ENCODE results near the gene SLC31A1.
"Not testable (repeated sequence)": the region's sequence is repeated elsewhere in the genome, so short reads cannot be mapped to it uniquely, and the experiment has no call there.

The SLC31A1 gene

GRCh38 chr9:113267911-113268566 is 46.7 kb downstream of the SLC31A1 start:
- DNase-seq = no peak

GRCh38 chr9:113269355-113269754 is 48.0 kb downstream of the SLC31A1 start:
- no peak for DNase-seq

GRCh38 chr9:113269871-113270270 is 48.5 kb downstream of the SLC31A1 start:
- DNase-seq = no peak

- peak; percentile 56 to 62 for DNase-seq
These were observed 53.3 kb downstream of the SLC31A1 start for GRCh38 chr9:113274474-113275156.

GRCh38 chr9:113275157-113276131 is 54.1 kb downstream of the SLC31A1 start, which contains the start of the genes CDC26 and PRPF4:
CDC26 (minus strand) TSS chr9:113275572; CDS start chr9:113272507, 3,065 bp downstream.
PRPF4 (plus strand) TSS chr9:113275658; CDS start chr9:113275744, 86 bp downstream.
- peak; percentile 83 to 85 for DNase-seq

GRCh38 chr9:113278840-113279239 is 57.5 kb downstream of the SLC31A1 start:
- no peak for DNase-seq

GRCh38 chr9:113281356-113281755 is 60.0 kb downstream of the SLC31A1 start:
- no peak for DNase-seq

- DNase-seq = no peak
These were observed 67.7 kb downstream of the SLC31A1 start for GRCh38 chr9:113289091-113289490.

GRCh38 chr9:113290052-113290607 is 68.8 kb downstream of the SLC31A1 start:
- no peak for DNase-seq

- no peak for DNase-seq
These were observed 72.0 kb downstream of the SLC31A1 start for GRCh38 chr9:113293285-113293878.

GRCh38 chr9:113296247-113296646 is 74.9 kb downstream of the SLC31A1 start:
- not testable (repeated sequence) for DNase-seq

GRCh38 chr9:113296796-113297558 is 75.6 kb downstream of the SLC31A1 start:
- DNase-seq = no peak

- DNase-seq = no peak
These were observed 77.0 kb downstream of the SLC31A1 start for GRCh38 chr9:113298311-113298710.

GRCh38 chr9:113298924-113299770 is 77.8 kb downstream of the SLC31A1 start:
- no peak for DNase-seq

GRCh38 chr9:113299800-113300292 is 78.5 kb downstream of the SLC31A1 start:
- DNase-seq = no peak

- DNase-seq = no peak
These were observed 80.2 kb downstream of the SLC31A1 start for GRCh38 chr9:113301548-113301947.

- DNase-seq = no peak
These were observed 81.6 kb downstream of the SLC31A1 start, which contains the start of gene RNF183 for GRCh38 chr9:113302792-113303418. RNF183 (minus strand) TSS chr9:113303376; CDS start chr9:113298184, 5,192 bp downstream.

GRCh38 chr9:113306566-113306965 is 85.2 kb downstream of the SLC31A1 start:
- no peak for DNase-seq

- DNase-seq = no peak
These were observed 86.1 kb downstream of the SLC31A1 start for GRCh38 chr9:113307396-113307975.

Data from AML-193 (cell line).